ENCODE results near the gene CCL27.

Gene CCL27

DNA sequence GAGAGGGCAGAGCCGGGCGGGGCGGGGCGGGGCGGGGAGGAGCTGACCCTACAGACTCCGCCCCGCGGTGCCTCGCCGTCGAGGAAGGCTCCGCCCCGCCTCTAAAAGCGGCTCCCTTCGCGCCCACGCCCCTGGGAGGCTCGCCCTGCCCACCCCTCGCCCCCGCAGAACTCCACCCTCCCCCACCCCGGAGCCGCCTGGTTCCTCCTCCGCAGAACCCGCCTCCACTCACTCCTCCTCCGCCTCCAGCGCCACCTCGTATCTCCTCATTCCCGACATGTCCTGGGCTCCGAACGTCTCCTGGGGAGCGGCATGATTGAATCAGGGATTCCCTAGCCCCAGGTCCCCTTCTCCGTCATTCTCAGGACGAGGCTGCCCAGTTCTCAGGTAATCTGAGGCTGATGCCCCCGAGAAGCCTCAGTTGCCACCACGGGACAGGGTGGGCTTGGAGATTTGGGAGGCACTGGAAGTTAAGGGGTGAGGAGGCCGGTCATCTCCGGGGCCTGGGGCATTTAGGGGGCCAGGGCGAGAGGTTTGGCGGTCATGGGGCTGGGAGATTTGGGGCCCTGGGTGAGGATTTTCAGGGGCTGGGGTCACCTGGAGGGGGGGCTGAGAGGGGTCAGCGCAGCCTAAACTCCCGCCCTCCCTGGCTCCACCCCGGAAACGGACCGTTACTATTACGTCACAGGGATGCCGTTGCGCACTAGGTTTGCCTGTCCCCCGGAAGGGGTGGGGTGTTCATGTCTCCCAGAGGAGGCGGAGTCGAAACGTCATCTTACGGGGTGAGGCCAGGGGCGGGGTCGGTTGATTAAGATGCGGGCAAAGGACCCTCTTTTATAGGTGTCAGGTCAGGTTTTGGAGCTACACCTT, 3.2 kb upstream of the CCL27 start:
- DNase-seq (ENCODE audit: low spot score): peak; percentile 96
- peak overlapping the region; percentile 98 to 100 for H3K27ac ChIP-seq
- peak overlapping the region; percentile 92 for H3K4me3 ChIP-seq
- TF ChIP-seq, protein P1, sequence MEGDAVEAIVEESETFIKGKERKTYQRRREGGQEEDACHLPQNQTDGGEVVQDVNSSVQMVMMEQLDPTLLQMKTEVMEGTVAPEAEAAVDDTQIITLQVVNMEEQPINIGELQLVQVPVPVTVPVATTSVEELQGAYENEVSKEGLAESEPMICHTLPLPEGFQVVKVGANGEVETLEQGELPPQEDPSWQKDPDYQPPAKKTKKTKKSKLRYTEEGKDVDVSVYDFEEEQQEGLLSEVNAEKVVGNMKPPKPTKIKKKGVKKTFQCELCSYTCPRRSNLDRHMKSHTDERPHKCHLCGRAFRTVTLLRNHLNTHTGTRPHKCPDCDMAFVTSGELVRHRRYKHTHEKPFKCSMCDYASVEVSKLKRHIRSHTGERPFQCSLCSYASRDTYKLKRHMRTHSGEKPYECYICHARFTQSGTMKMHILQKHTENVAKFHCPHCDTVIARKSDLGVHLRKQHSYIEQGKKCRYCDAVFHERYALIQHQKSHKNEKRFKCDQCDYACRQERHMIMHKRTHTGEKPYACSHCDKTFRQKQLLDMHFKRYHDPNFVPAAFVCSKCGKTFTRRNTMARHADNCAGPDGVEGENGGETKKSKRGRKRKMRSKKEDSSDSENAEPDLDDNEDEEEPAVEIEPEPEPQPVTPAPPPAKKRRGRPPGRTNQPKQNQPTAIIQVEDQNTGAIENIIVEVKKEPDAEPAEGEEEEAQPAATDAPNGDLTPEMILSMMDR (IDR thresholded peaks at IDR 0.05): no peak

- TF ChIP-seq, protein P1 (IDR thresholded peaks at IDR 0.05): no peak
- DNase-seq (ENCODE audit: low spot score): no peak
- Histone ChIP-seq H3K27ac (peak overlapping the region; percentile 98 to 100), H3K4me3 (peak overlapping the region; percentile 92)
Measured at GRCh38 chr9:34665067-34665380, 2.6 kb upstream of the CCL27 start.

DNA sequence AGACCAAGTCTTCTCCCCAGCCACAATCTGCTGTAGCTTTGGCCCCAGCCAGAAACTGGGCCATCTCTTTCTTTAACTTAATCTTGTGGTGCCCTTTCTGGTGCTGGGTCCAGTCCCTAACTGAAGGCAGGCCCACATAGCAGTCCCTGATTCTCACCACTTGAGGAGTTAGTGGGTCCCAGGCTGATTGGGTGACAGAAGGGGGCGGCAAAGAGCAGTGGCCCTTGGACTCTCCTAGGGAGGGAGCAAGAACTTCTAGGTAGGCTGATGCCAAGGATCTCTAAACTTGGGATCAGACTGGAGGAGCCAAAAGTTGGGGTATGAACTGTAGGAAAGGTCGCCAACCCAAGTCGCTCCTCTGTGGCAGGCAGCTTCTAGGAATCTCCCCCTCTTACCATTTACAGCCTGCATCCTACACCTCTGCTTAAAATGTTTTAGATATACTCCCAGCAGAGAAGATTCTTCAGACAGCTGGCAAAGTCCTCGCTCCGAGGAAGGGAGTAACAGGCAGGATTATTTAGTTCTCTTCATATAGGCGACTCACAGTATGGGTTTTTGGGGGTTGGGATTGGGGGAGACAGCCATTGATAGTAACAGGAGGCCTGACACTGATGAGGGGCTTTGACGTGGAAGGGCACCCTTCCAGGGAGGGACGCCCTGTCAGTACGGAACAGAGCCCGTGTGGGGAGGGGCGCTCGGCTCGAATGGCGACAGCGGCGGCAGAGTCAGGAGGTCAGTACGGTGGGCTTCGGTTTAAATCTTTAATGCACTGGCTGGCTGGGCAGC, 2.0 kb upstream of the CCL27 start:
- Histone ChIP-seq H3K27ac (peak overlapping the region; percentile 98 to 100), H3K4me3 (peak overlapping the region; percentile 92)
- peak; percentile 91 for DNase-seq (ENCODE audit: low spot score)
- TF ChIP-seq, protein P1 (IDR thresholded peaks at IDR 0.05): peak; percentile 66

GRCh38 chr9:34663303-34663605, 797 bp upstream of the CCL27 start:
- no peak overlapping the region for H3K4me3 ChIP-seq
- H3K27ac ChIP-seq: peak overlapping the region in 1 of 2 donors; percentile 100
- DNase-seq (ENCODE audit: low spot score): no peak
- TF ChIP-seq, protein P1 (IDR thresholded peaks at IDR 0.05): no peak

GRCh38 chr9:34659592-34660253, 2.7 kb downstream of the CCL27 start:
- TF ChIP-seq, protein P1 (IDR thresholded peaks at IDR 0.05): no peak
- Histone ChIP-seq H3K27ac (no peak overlapping the region), H3K4me3 (no peak overlapping the region)
- no peak for DNase-seq (ENCODE audit: low spot score)

DNA sequence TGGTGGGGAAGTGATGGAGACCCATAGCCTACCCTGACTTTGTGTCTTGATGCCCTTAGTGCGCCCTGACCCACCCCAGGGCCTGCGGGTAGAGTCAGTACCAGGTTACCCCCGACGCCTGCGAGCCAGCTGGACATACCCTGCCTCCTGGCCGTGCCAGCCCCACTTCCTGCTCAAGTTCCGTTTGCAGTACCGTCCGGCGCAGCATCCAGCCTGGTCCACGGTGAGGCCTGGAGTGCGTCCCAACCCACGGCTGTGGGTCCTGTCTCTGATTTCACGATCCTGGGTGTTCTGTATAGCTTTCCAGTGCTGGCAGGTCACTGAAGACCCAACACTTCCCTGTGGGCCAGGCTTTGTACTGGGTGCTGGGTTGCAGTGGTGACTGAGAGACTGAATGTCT, 4.0 kb downstream of the CCL27 start:
- DNase-seq (ENCODE audit: low spot score): no peak
- no peak overlapping the region for H3K4me3 ChIP-seq
- TF ChIP-seq, protein P1 (IDR thresholded peaks at IDR 0.05): no peak
- H3K27ac ChIP-seq: no peak overlapping the region
